ENCODE measurements around the gene SCN4A.

- no peak for TF ChIP-seq CTCF (conservative IDR thresholded peaks at IDR 0.05; ENCODE audit: low read depth, low read length)
- TF ChIP-seq EZH2 (IDR thresholded peaks at IDR 0.05; ENCODE audit: low read length, unreplicated experiment) = no peak
- TF ChIP-seq EZH2phosphoT487 (IDR thresholded peaks at IDR 0.05; ENCODE audit: borderline replicate concordance, low read length) = no peak
Measured at GRCh38 chr17:63955791-63956190, 16.9 kb downstream of the SCN4A start.

Data from PC-3 (cell line).